ENCODE measurements around the gene QRICH2.
"Not testable (repeated sequence)": the region's sequence is repeated elsewhere in the genome, so short reads cannot be mapped to it uniquely, and the experiment has no call there.

QRICH2 gene

GRCh38 chr17:76307966-76308338, at the start of gene QRICH2:
Gene QRICH2 (minus strand): TSS chr17:76308276. CDS start chr17:76307998, 278 bp downstream.
- peaks cover 10 to 24% of the 10 kb centered on the region in 2 donors for H3K36me3 ChIP-seq (ENCODE audit: control insufficient read depth in 2 of 2, insufficient read depth in 2 of 2, low read length in 2 of 2)

GRCh38 chr17:76357597-76358158, 49.6 kb upstream of the QRICH2 start:
- H3K27ac ChIP-seq (ENCODE audit: low read length): no peak overlapping the region

More at GRCh38 chr17:76307966-76308338, at the start of gene QRICH2:
- Histone ChIP-seq H3K4me1 (ENCODE audit: control insufficient read depth, insufficient read depth, low read length) (peaks cover 3% of the 10 kb centered on the region), H3K9ac (ENCODE audit: low read length in 2 of 2) (no peak within 1 kb of the TSS), H3K9me3 (ENCODE audit: control insufficient read depth in 2 of 2, low read length in 2 of 2) (no peaks in the 10 kb centered on the region), H3K4me3 (ENCODE audit: low read length in 2 of 2) (no peak within 1 kb of the TSS), H3K27ac (ENCODE audit: low read length) (no peak within 1 kb of the TSS), H3K27me3 (ENCODE audit: control insufficient read depth in 1 of 2, insufficient read depth in 2 of 2, low read length in 2 of 2) (no peaks in the 10 kb centered on the region)

GRCh38 chr17:76356803-76357456, 48.9 kb upstream of the QRICH2 start:
- H3K9me3 ChIP-seq (ENCODE audit: control insufficient read depth in 2 of 2, low read length in 2 of 2): no peaks in the 10 kb centered on the region
- H3K27ac ChIP-seq (ENCODE audit: low read length): no peak overlapping the region
- peaks cover 11% of the 10 kb centered on the region for H3K4me1 ChIP-seq (ENCODE audit: control insufficient read depth, insufficient read depth, low read length)
- H3K9ac ChIP-seq (ENCODE audit: low read length in 2 of 2): no peak overlapping the region
- H3K27me3 ChIP-seq (ENCODE audit: control insufficient read depth in 1 of 2, insufficient read depth in 2 of 2, low read length in 2 of 2): no peaks in the 10 kb centered on the region
- no peaks in the 10 kb centered on the region for H3K36me3 ChIP-seq (ENCODE audit: control insufficient read depth in 2 of 2, insufficient read depth in 2 of 2, low read length in 2 of 2)
- no peak overlapping the region for H3K4me3 ChIP-seq (ENCODE audit: low read length in 2 of 2)

More at GRCh38 chr17:76357597-76358158, 49.6 kb upstream of the QRICH2 start:
- Histone ChIP-seq H3K36me3 (ENCODE audit: control insufficient read depth in 2 of 2, insufficient read depth in 2 of 2, low read length in 2 of 2) (no peaks in the 10 kb centered on the region), H3K4me1 (ENCODE audit: control insufficient read depth, insufficient read depth, low read length) (peaks cover 13% of the 10 kb centered on the region), H3K9ac (ENCODE audit: low read length in 2 of 2) (no peak overlapping the region), H3K4me3 (ENCODE audit: low read length in 2 of 2) (no peak overlapping the region), H3K9me3 (ENCODE audit: control insufficient read depth in 2 of 2, low read length in 2 of 2) (no peaks in the 10 kb centered on the region), H3K27me3 (ENCODE audit: control insufficient read depth in 1 of 2, insufficient read depth in 2 of 2, low read length in 2 of 2) (no peaks in the 10 kb centered on the region)

- Histone ChIP-seq H3K27me3 (ENCODE audit: control insufficient read depth in 1 of 2, insufficient read depth in 2 of 2, low read length in 2 of 2) (no peaks in the 10 kb centered on the region), H3K36me3 (ENCODE audit: control insufficient read depth in 2 of 2, insufficient read depth in 2 of 2, low read length in 2 of 2) (no peaks in the 10 kb centered on the region), H3K4me1 (ENCODE audit: control insufficient read depth, insufficient read depth, low read length) (peaks cover 9% of the 10 kb centered on the region), H3K9me3 (ENCODE audit: control insufficient read depth in 2 of 2, low read length in 2 of 2) (no peaks in the 10 kb centered on the region), H3K4me3 (ENCODE audit: low read length in 2 of 2) (no peak overlapping the region), H3K9ac (ENCODE audit: low read length in 2 of 2) (no peak overlapping the region), H3K27ac (ENCODE audit: low read length) (no peak overlapping the region)
These were observed 46.8 kb upstream of the QRICH2 start for GRCh38 chr17:76354747-76355310.

GRCh38 chr17:76354317-76354729, 46.2 kb upstream of the QRICH2 start:
- Histone ChIP-seq H3K27ac (ENCODE audit: low read length) (no peak overlapping the region), H3K9ac (ENCODE audit: low read length in 2 of 2) (peak overlapping the region; percentile 51 to 86), H3K36me3 (ENCODE audit: control insufficient read depth in 2 of 2, insufficient read depth in 2 of 2, low read length in 2 of 2) (no peaks in the 10 kb centered on the region), H3K9me3 (ENCODE audit: control insufficient read depth in 2 of 2, low read length in 2 of 2) (no peaks in the 10 kb centered on the region), H3K4me1 (ENCODE audit: control insufficient read depth, insufficient read depth, low read length) (peaks cover 9% of the 10 kb centered on the region), H3K4me3 (ENCODE audit: low read length in 2 of 2) (peak overlapping the region; percentile 90 to 92), H3K27me3 (ENCODE audit: control insufficient read depth in 1 of 2, insufficient read depth in 2 of 2, low read length in 2 of 2) (no peaks in the 10 kb centered on the region)

- Histone ChIP-seq H3K4me1 (ENCODE audit: control insufficient read depth, insufficient read depth, low read length) (peaks cover 9% of the 10 kb centered on the region), H3K36me3 (ENCODE audit: control insufficient read depth in 2 of 2, insufficient read depth in 2 of 2, low read length in 2 of 2) (no peaks in the 10 kb centered on the region), H3K9me3 (ENCODE audit: control insufficient read depth in 2 of 2, low read length in 2 of 2) (no peaks in the 10 kb centered on the region), H3K27me3 (ENCODE audit: control insufficient read depth in 1 of 2, insufficient read depth in 2 of 2, low read length in 2 of 2) (no peaks in the 10 kb centered on the region), H3K27ac (ENCODE audit: low read length) (peak within 1 kb of the TSS; percentile 87), H3K4me3 (ENCODE audit: low read length in 2 of 2) (peak within 1 kb of the TSS; percentile 90 to 92), H3K9ac (ENCODE audit: low read length in 2 of 2) (peak within 1 kb of the TSS; percentile 86 to 93)
These were observed 45.7 kb upstream of the QRICH2 start, which contains the start of gene PRPSAP1 for GRCh38 chr17:76353599-76354316. Gene PRPSAP1 (minus strand): TSS chr17:76353916. CDS start chr17:76353703, 213 bp downstream.

- Histone ChIP-seq H3K9ac (ENCODE audit: low read length in 2 of 2) (peak overlapping the region; percentile 66 to 86), H3K4me1 (ENCODE audit: control insufficient read depth, insufficient read depth, low read length) (peaks cover 9% of the 10 kb centered on the region), H3K9me3 (ENCODE audit: control insufficient read depth in 2 of 2, low read length in 2 of 2) (no peaks in the 10 kb centered on the region), H3K27ac (ENCODE audit: low read length) (peak overlapping the region; percentile 87), H3K36me3 (ENCODE audit: control insufficient read depth in 2 of 2, insufficient read depth in 2 of 2, low read length in 2 of 2) (no peaks in the 10 kb centered on the region), H3K4me3 (ENCODE audit: low read length in 2 of 2) (peak overlapping the region; percentile 90 to 92), H3K27me3 (ENCODE audit: control insufficient read depth in 1 of 2, insufficient read depth in 2 of 2, low read length in 2 of 2) (no peaks in the 10 kb centered on the region)
These were observed 45.0 kb upstream of the QRICH2 start for GRCh38 chr17:76353004-76353598.

- Histone ChIP-seq H3K9me3 (ENCODE audit: control insufficient read depth in 2 of 2, low read length in 2 of 2) (no peaks in the 10 kb centered on the region), H3K4me1 (ENCODE audit: control insufficient read depth, insufficient read depth, low read length) (peaks cover 9% of the 10 kb centered on the region), H3K27me3 (ENCODE audit: control insufficient read depth in 1 of 2, insufficient read depth in 2 of 2, low read length in 2 of 2) (no peaks in the 10 kb centered on the region), H3K27ac (ENCODE audit: low read length) (no peak overlapping the region), H3K9ac (ENCODE audit: low read length in 2 of 2) (no peak overlapping the region), H3K36me3 (ENCODE audit: control insufficient read depth in 2 of 2, insufficient read depth in 2 of 2, low read length in 2 of 2) (peaks cover 0 to 5% of the 10 kb centered on the region in 2 donors), H3K4me3 (ENCODE audit: low read length in 2 of 2) (no peak overlapping the region)
These were observed 43.5 kb upstream of the QRICH2 start for GRCh38 chr17:76351526-76352071.

GRCh38 chr17:76350463-76350862, 42.4 kb upstream of the QRICH2 start:
- H3K27me3 ChIP-seq (ENCODE audit: control insufficient read depth in 1 of 2, insufficient read depth in 2 of 2, low read length in 2 of 2): no peaks in the 10 kb centered on the region
- H3K36me3 ChIP-seq (ENCODE audit: control insufficient read depth in 2 of 2, insufficient read depth in 2 of 2, low read length in 2 of 2): peaks cover 5 to 9% of the 10 kb centered on the region in 2 donors
- H3K4me3 ChIP-seq (ENCODE audit: low read length in 2 of 2): no peak overlapping the region
- H3K9ac ChIP-seq (ENCODE audit: low read length in 2 of 2): no peak overlapping the region
- H3K4me1 ChIP-seq (ENCODE audit: control insufficient read depth, insufficient read depth, low read length): peaks cover 9% of the 10 kb centered on the region
- no peak overlapping the region for H3K27ac ChIP-seq (ENCODE audit: low read length)
- H3K9me3 ChIP-seq (ENCODE audit: control insufficient read depth in 2 of 2, low read length in 2 of 2): no peaks in the 10 kb centered on the region

- not testable (repeated sequence) for H3K4me1 ChIP-seq (ENCODE audit: control insufficient read depth, insufficient read depth, low read length); H3K27ac ChIP-seq (ENCODE audit: low read length); H3K4me3 ChIP-seq (ENCODE audit: low read length in 2 of 2); H3K9me3 ChIP-seq (ENCODE audit: control insufficient read depth in 2 of 2, low read length in 2 of 2); H3K27me3 ChIP-seq (ENCODE audit: control insufficient read depth in 1 of 2, insufficient read depth in 2 of 2, low read length in 2 of 2); H3K9ac ChIP-seq (ENCODE audit: low read length in 2 of 2)
- peaks cover 10 to 17% of the 10 kb centered on the region in 2 donors for H3K36me3 ChIP-seq (ENCODE audit: control insufficient read depth in 2 of 2, insufficient read depth in 2 of 2, low read length in 2 of 2)
These were observed 38.9 kb upstream of the QRICH2 start for GRCh38 chr17:76346936-76347335.
